ENCODE results near the gene U2AF2. TPM values are rescaled to one million over a fixed set of nuclear protein-coding genes. Genes with fewer than 3 reads are reported as not detected.

U2AF2 gene
- total RNA-seq, 1 donor from 2014 or later = 140 TPM

- no peak overlapping the region for H3K4me3 ChIP-seq (ENCODE audit: low read depth, low read length)
- FAIRE-seq (no peak), DNase-seq (ENCODE audit: low read depth) (no peak)
- H3K27me3 ChIP-seq (ENCODE audit: control insufficient read depth, insufficient read depth, low read length) = no peaks in the 10 kb centered on the region
- TF ChIP-seq, protein P1, sequence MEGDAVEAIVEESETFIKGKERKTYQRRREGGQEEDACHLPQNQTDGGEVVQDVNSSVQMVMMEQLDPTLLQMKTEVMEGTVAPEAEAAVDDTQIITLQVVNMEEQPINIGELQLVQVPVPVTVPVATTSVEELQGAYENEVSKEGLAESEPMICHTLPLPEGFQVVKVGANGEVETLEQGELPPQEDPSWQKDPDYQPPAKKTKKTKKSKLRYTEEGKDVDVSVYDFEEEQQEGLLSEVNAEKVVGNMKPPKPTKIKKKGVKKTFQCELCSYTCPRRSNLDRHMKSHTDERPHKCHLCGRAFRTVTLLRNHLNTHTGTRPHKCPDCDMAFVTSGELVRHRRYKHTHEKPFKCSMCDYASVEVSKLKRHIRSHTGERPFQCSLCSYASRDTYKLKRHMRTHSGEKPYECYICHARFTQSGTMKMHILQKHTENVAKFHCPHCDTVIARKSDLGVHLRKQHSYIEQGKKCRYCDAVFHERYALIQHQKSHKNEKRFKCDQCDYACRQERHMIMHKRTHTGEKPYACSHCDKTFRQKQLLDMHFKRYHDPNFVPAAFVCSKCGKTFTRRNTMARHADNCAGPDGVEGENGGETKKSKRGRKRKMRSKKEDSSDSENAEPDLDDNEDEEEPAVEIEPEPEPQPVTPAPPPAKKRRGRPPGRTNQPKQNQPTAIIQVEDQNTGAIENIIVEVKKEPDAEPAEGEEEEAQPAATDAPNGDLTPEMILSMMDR (IDR thresholded peaks at IDR 0.05; ENCODE audit: insufficient read depth, low read length, severe bottlenecking) = no peak
- peaks cover 37% of the 10 kb centered on the region for H3K36me3 ChIP-seq (ENCODE audit: control insufficient read depth, insufficient read depth, low read length)
Measured at GRCh38 chr19:55692681-55693081, 37.8 kb downstream of the U2AF2 start.

GRCh38 chr19:55693336-55693974 is 38.6 kb downstream of the U2AF2 start:
- FAIRE-seq (no peak), DNase-seq (ENCODE audit: low read depth) (no peak)
- H3K4me3 ChIP-seq (ENCODE audit: low read depth, low read length) = no peak overlapping the region
- H3K36me3 ChIP-seq (ENCODE audit: control insufficient read depth, insufficient read depth, low read length) = peaks cover 35% of the 10 kb centered on the region
- TF ChIP-seq, protein P1 (IDR thresholded peaks at IDR 0.05; ENCODE audit: insufficient read depth, low read length, severe bottlenecking) = no peak
- H3K27me3 ChIP-seq (ENCODE audit: control insufficient read depth, insufficient read depth, low read length) = no peaks in the 10 kb centered on the region

DNA sequence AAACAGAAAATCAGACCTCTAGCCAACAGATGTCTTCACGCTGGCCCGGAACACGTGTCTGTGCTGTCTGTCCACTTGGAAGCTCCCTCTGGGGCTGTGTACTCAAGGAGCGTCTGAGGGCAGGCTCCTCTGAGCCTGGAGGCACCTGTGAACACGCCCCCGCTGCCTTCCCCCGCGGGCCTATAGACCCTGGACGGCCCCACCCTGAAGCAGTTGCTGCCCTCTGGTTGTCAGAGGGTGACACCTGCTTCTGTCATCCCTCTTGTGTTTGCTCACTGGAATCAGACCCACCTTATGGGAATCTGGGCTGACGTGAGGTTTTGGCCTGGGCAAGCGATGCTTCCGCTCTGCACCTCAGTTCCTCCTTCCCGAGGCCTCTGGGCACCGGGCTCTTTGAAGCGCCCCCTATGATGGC is 39.4 kb downstream of the U2AF2 start:
- FAIRE-seq (no peak), DNase-seq (ENCODE audit: low read depth) (no peak)
- no peaks in the 10 kb centered on the region for H3K27me3 ChIP-seq (ENCODE audit: control insufficient read depth, insufficient read depth, low read length)
- TF ChIP-seq, protein P1 (IDR thresholded peaks at IDR 0.05; ENCODE audit: insufficient read depth, low read length, severe bottlenecking) = no peak
- no peak overlapping the region for H3K4me3 ChIP-seq (ENCODE audit: low read depth, low read length)
- H3K36me3 ChIP-seq (ENCODE audit: control insufficient read depth, insufficient read depth, low read length) = peaks cover 31% of the 10 kb centered on the region

GRCh38 chr19:55694656-55695491 is 40.0 kb downstream of the U2AF2 start:
- H3K4me3 ChIP-seq (ENCODE audit: low read depth, low read length) = no peak overlapping the region
- no peak for FAIRE-seq
- no peak for DNase-seq (ENCODE audit: low read depth)
- H3K36me3 ChIP-seq (ENCODE audit: control insufficient read depth, insufficient read depth, low read length) = peaks cover 29% of the 10 kb centered on the region
- TF ChIP-seq, protein P1 (IDR thresholded peaks at IDR 0.05; ENCODE audit: insufficient read depth, low read length, severe bottlenecking) = no peak
- H3K27me3 ChIP-seq (ENCODE audit: control insufficient read depth, insufficient read depth, low read length) = no peaks in the 10 kb centered on the region

DNA sequence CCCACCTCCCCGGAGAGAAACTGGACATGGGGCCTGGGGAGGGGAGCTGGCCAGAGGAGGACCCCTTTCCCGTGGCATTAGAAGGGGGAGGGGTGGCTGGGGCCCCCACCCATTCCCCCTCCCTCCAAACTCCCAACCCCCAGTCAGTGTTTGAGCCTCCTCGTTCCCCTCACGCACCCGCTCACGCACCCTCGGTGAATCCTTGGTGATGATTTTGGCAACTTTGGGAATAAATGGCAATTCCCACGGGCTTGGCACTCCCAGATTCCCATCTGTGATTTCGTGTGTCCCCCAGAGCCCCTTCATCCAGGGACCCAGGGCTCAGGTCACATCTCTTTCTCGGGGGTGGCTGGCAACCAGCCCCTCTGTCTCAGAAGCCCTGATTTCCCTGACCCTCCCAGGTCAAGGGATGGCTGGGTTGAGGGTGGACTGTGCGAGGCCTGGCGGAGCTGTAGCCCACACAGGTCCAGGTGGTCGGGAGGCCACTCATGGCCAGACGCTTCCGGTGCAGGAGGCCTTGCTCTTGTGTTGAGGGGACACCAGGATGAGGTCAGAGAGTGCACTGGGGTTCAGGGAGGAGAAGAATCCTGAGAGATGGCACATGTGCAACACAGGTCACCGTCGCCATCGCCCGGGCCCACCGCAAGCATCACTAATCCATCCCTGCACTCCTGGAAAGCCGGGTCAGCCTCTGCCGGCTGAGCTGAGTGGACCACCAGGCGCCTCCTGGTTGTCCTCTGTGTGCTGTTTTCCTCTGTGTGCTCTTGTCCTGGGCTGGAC is 40.9 kb downstream of the U2AF2 start:
- TF ChIP-seq, protein P1 (IDR thresholded peaks at IDR 0.05; ENCODE audit: insufficient read depth, low read length, severe bottlenecking) = no peak
- Histone ChIP-seq H3K27me3 (ENCODE audit: control insufficient read depth, insufficient read depth, low read length) (no peaks in the 10 kb centered on the region), H3K4me3 (ENCODE audit: low read depth, low read length) (no peak overlapping the region), H3K36me3 (ENCODE audit: control insufficient read depth, insufficient read depth, low read length) (peaks cover 22% of the 10 kb centered on the region)
- DNase-seq (ENCODE audit: low read depth) (no peak), FAIRE-seq (no peak)
